G401.6 (cell line): ENCODE results near the gene PRR33.
"Not testable (repeated sequence)": the region's sequence is repeated elsewhere in the genome, so short reads cannot be mapped to it uniquely, and the experiment has no call there.

Experiments
- FAIRE-seq: peaks from 2 replicates; lab custom pipeline; 2012; peaks lifted over from hg19 to GRCh38; lab: Jason Lieb, UNC

PRR33 gene

GRCh38 chr11:1875093-1875850 is 16.4 kb downstream of the PRR33 start:
- FAIRE-seq = no peak

GRCh38 chr11:1874441-1875092 is 17.1 kb downstream of the PRR33 start:
- not testable (repeated sequence) for FAIRE-seq

GRCh38 chr11:1873813-1874150 is 17.9 kb downstream of the PRR33 start:
- not testable (repeated sequence) for FAIRE-seq

- no peak for FAIRE-seq
Observed at GRCh38 chr11:1873048-1873812, 18.5 kb downstream of the PRR33 start.

- FAIRE-seq = no peak
Observed at GRCh38 chr11:1872267-1872985, 19.3 kb downstream of the PRR33 start.

GRCh38 chr11:1871531-1871930 is 20.2 kb downstream of the PRR33 start:
- no peak for FAIRE-seq

GRCh38 chr11:1870721-1871466 is 20.8 kb downstream of the PRR33 start:
- no peak for FAIRE-seq

GRCh38 chr11:1870326-1870696 is 21.4 kb downstream of the PRR33 start:
- no peak for FAIRE-seq

GRCh38 chr11:1869427-1870325 is 22.0 kb downstream of the PRR33 start:
- FAIRE-seq = no peak

GRCh38 chr11:1868636-1869291 is 22.9 kb downstream of the PRR33 start:
- no peak for FAIRE-seq

- FAIRE-seq = no peak
Observed at GRCh38 chr11:1868056-1868635, 23.5 kb downstream of the PRR33 start.

GRCh38 chr11:1867381-1867780 is 24.3 kb downstream of the PRR33 start:
- no peak for FAIRE-seq

- no peak for FAIRE-seq
Observed at GRCh38 chr11:1866776-1867175, 24.9 kb downstream of the PRR33 start.

GRCh38 chr11:1866226-1866625 is 25.5 kb downstream of the PRR33 start:
- FAIRE-seq = no peak

GRCh38 chr11:1864831-1865665 is 26.6 kb downstream of the PRR33 start:
- no peak for FAIRE-seq

- FAIRE-seq = no peak
Observed at GRCh38 chr11:1864231-1864630, 27.5 kb downstream of the PRR33 start.

- FAIRE-seq = no peak
Observed at GRCh38 chr11:1863352-1864216, 28.1 kb downstream of the PRR33 start.
